Stimulated activated CD4-positive, alpha-beta T cell treated with anti-CD3 and anti-CD28 coated beads, Interleukin-12 subunit alpha, Interleukin-12 subunit beta, amount 100 ng/mL, for 48 hours (primary cell): Measurements from ENCODE around the gene INPP1.

Source experiments
- DNase-seq, 3 donors: peaks; one replicate each; pipeline ENCODE4 v3.0.0-alpha.2; 2020; ENCODE audit warnings: low read depth in 2 of 3, low spot score in 1 of 3

INPP1 gene

DNA sequence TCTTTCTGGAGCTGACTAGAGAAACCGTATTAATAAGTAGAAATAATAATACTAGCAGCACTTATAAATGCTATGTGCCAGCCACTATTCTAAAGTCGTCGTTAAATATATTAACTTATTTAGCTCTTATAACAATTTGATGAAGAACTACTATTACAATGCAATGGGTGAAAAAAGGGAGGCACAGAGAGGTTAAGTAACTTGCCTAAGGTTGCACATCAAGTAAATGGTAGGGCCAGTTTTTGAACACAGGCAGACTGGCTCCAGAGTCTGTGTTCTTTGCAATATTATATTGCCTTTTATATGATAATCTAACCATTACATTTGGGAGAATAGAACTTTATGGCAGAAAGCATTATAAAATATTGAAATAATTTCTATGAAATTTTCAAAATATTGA lies 17.6 kb downstream of the INPP1 start:
- DNase-seq: no peak

DNA sequence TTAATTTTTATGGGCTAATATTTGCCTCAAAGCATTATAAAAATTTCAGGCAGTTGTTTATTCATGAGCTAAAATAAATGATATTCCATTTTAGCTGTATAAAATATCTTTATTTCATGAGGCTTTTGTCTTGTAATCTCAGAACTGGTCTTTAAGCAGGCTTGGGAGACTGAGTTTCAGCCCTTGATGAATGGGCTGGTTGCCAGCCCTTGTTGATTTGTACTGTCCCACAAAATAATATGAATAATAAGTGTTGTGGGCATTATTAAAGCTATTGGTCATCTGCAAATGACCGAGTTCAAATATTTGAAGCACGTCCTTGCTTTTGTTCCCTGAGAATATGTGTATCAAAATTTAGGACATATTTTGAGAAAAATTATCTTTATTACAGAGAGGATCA lies 18.2 kb downstream of the INPP1 start:
- no peak for DNase-seq

DNA sequence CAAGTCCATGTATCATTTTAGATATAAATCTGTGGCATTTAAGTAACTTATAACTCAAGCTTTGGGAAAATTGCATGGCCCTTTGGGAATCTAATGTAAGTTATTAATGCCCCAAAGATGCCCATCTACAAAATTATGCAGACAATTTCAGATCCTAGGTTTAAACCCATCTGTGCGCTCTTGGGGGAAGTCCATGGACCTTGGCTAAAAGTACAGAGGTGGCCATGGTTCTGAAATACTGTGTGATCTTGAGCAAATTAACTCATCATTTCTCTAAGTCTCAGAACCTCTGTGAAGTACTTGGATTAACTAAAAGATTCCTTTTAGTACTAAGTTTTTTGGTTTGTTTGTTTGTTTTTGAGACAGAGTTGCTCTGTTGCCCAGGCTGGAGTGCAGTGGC lies 19.5 kb downstream of the INPP1 start:
- DNase-seq: no peak

DNA sequence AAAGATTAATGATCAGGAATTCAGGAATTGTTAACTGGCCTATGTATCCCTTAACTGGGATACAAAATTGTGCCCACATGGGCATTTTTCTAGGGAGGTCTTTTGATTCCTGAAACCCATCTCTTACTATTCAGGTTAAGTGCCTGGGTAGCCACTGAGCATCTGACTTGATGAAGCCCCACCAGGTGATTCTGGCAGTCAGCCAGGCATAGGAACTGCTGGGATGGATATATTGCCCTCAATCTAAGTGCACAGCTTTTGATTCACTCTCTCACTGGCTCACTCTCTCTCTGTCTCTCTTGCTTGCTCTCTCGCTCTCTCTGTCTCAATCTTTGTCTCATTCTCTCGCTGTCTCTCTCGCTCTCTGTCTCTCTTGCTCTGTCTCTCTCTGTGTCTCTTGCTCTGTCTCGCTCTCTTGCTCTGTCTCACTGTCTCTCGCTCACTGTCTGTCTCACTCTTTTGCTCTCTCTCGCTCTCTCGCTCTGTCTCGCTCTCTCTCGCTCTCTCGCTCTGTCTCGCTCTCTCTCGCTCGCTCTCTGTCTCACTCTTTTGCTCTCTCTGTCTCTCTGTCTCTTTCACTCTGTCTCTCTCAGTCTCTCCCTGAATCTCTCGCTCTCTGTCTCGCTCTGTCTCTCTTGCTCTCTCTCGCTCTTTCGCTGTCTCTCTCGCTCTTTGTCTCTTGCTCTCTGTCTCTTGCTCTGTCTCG lies 22.3 kb downstream of the INPP1 start:
- no peak for DNase-seq

DNA sequence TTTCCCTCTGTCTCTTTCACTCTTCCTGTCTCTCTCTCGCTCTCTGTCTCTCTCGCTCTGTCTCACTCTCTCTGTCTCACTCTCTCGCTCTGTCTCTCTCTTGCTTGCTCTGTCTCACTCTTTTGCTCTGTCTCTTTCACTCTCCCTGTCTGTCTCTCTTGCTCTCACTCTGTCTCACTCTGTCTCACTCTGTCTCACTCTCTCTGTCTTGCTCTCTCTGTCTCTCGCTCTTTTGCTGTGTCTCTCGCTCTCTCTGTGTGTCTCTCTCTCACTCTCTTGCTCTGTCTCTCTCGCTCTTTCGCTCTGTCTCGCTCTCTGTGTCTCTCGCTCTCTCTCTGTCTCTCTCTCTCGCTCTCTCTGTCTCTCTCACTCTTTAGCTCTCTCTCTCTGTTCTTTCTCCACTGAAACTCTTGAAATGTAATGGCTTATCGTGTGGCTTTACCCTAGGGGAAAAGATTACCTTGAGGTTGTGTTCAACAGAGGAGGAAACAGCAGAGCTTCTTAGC lies 22.9 kb downstream of the INPP1 start:
- no peak for DNase-seq

DNA sequence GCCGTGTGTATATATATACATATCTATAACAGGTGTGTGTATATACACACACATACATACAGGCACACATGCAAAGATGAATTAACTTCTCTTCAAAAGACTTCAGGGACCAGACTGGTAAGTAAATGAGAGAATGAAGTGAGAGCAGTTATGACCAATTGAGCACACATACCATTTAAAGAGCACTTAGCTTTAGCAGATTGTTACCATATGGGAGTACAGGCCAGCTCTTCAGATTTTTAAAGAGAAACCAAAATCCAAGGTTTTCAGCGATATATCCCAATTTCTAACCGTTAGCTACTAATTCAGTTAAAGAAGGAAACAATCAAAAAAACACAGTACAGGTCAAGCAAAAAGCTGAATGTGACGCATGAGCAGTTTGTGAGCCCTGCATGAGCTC lies 23.7 kb downstream of the INPP1 start:
- DNase-seq: no peak

- no peak for DNase-seq
These were observed 26.2 kb downstream of the INPP1 start for GRCh38 chr2:190369635-190370034.

- no peak for DNase-seq
These were observed 32.7 kb downstream of the INPP1 start for GRCh38 chr2:190376083-190376482.

GRCh38 chr2:190376591-190377245 lies 33.3 kb downstream of the INPP1 start:
- DNase-seq: no peak

GRCh38 chr2:190378880-190379237 lies 35.5 kb downstream of the INPP1 start:
- DNase-seq: no peak

- DNase-seq: no peak
These were observed 36.0 kb downstream of the INPP1 start for GRCh38 chr2:190379249-190379964.

GRCh38 chr2:190380962-190381412 lies 37.6 kb downstream of the INPP1 start:
- no peak for DNase-seq

DNA sequence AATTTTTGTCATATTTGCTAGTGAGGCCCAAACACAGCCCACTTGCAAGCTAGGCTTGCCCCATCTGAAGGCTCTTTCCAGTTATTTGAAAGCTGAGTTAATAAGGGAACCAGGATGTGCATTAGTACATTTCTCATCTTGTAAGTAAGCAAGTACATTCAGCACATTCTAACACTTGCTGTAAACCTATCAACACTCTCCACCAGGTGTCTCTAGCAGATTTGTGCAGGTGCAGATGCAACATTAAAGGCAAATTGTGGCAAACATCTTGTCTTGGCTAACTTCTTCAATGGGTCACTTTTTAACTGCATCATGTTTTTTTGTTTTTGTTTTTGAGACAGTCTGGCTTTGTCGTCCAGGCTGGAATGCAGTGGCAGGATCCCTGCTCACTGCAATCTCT lies 39.5 kb downstream of the INPP1 start:
- peak in 1 of 3 donors; percentile 43 for DNase-seq

DNA sequence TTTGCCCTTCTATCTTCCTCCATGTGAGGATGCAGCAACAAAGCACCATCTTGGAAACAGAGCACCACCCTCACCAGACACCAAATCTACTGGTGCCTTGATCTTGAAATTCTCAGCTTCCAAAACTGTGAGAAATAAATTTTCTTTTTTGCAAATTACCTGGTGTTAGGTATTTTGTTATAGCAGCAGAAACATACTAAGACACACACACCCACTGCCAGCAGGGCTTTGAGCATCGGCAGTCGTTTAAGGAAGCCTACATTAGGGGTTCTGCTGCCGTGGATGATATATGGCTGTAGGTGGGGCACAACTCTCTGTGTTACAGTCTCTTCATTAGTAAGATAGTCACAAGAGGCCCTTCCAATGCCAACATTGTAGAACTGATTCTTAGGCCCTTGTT lies 44.0 kb downstream of the INPP1 start:
- DNase-seq: no peak

DNA sequence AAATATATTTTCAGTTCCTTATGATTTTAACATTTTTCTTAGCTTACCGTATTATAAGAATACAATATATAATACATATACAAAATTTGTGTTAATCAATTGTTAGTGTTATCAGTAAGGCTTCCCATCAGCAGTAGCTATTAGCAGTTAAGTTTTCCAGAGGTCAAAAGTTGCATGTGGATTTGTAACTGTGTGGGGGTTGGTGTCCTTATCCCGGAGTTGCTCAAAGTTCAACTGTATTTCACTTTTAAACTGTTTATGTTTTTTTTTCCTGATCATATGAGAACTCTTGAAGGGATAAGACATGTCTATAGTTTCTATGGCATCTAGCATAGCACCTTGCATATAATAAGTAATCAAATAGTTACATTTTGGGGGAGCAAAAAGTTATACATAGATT lies 52.9 kb downstream of the INPP1 start:
- DNase-seq: no peak

DNA sequence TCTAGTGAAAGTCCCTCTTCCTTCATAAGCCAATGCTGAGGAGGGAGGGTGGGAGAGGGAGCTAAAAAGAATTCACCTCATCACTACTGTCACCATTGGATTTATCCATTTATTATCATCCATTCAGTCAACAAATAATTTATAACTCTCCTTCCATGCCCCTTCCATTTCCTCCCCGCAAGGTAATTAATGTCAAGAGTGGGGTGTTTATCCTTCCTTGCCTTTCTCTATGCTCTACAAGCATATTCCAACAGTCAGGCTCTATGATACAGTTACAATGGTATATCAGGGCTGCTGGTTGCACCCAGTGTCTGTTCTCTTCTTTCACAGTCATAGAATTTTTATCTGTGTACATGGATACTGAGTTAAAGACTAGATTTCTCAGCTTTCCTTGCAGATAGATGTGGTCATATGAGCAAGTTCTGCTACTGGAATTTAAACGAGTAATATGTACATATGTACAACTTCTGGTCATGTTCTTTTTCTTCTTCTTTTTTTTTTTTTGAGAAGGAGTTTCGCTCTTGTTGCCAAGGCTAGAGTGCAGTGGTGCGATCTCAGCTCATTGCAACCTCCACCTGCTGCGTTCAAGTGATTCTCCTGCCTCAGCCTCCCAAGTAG lies 59.7 kb downstream of the INPP1 start:
- DNase-seq: no peak

DNA sequence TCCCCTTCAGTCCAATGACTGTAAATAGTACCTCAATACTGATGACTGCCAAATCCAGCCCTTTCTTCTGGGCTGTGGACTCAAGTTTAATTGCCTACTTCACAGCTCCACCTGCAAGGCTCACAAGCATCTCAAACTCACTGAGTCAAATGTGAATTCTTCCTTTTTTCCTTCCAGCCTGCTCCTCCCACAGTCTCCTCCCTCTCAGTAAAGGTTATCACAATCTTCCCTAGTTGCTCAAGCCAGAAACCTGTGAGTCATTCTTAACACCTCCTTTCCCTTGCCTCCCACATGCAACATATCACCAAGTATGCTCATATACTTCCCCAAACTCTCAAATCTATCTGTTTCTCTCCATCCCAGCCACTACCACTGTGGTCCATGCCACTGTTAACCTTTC lies 61.1 kb downstream of the INPP1 start:
- DNase-seq: peak in 1 of 3 donors; percentile 30

DNA sequence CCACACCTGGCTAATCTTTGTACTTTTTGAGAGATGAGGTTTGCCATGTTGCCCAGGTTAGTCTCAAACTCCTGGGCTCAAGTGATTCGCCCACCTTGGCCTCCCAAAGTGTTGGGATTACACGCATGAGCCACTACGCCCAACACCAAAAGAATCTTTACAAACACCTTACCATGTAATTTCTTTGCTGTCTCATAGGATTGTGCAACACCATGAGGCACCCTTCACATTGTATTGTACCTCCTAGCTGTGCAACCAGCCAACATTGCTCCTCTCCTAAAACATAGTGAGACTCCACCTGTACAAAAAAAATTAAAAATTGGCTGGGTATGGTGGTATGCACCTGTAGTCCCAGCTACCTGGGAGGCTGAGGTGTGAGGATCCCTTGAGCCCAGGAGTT lies 61.7 kb downstream of the INPP1 start:
- no peak for DNase-seq

DNA sequence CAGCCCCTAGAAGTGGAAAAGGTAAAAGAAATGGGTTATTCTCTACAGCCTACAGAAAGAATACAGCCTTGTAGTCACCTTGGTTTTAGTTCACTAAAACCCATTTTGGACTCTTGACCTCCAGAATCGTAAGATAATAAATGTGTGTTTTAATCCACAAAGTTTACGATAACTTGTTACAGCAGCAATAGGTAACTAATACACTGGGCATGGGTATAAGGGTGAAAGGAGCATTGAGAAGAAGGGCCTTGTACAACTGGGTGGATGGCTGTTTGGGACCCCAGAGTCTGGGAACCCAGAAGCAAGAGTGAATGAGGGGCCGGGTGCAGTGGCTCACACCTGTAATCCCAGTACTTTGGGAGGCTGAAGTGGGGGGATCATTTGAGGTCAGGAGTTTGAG lies 62.6 kb downstream of the INPP1 start:
- DNase-seq: no peak

GRCh38 chr2:190406805-190407204 lies 63.4 kb downstream of the INPP1 start:
- no peak for DNase-seq

DNA sequence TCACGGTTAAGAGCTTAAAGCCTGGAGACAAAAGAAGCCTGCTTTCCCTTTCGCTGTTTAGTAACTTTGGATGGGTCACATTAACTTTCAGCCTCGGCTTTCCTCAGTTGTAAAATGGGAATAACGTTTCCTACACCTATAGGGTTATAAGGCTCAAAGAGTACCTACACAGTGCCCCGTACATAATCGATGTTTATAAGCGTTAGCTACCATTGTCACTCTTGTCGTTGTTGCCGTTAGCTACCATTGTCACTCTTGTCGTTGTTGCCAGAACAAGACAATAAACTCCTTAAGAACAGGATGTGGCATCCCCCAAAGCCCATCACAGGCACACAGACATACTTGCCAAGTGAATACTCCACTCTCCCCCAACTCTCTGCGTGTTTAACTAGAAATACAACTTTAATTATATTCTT lies 63.9 kb downstream of the INPP1 start:
- no peak for DNase-seq
